MCF 10A (cell line): ENCODE results near the gene SCYL2. TPM values are rescaled to one million over a fixed set of nuclear protein-coding genes. Genes with fewer than 3 reads are reported as not detected.
"Not testable (repeated sequence)": the region's sequence is repeated elsewhere in the genome, so short reads cannot be mapped to it uniquely, and the experiment has no call there.

ENCODE experiments used
- BruUV-seq: library from RNA; stranded (reverse); fragments of 400-500 nt; replicated peaks from 2 replicates; lab custom pipeline; 2021; lab: Mats Ljungman, UMichigan
- CTCF ChIA-PET: fragments of 300-600 bp; sonication (Branson Sonifier 250); formaldehyde crosslinking; extraction: SDS; loops from one replicate; lab custom pipeline; 2021; ENCODE audit warnings: antibody characterized with exemption, inconsistent platforms; lab: Yijun Ruan, JAX
- POLR2A ChIA-PET: fragments of 300-600, 350-650 bp; sonication (Branson Sonifier 250); formaldehyde crosslinking; extraction: SDS; loops from one replicate; lab custom pipeline; 2020; ENCODE audit warnings: antibody characterized with exemption, inconsistent platforms; lab: Yijun Ruan, JAX
- DNase-seq: peaks from one replicate; pipeline ENCODE4 v3.0.0-alpha.2; 2018; ENCODE audit not compliant: unreplicated experiment
- H3K27ac Mint-ChIP-seq: one replicate; pipeline ENCODE4 v1.8.0; 2022; ENCODE audit warnings: mild to moderate bottlenecking, low read depth, mixed read lengths; ENCODE audit not compliant: unreplicated experiment
- H3K27me3 Mint-ChIP-seq: one replicate; pipeline ENCODE4 v1.8.0; 2022; ENCODE audit warnings: mixed read lengths; ENCODE audit not compliant: insufficient read depth, unreplicated experiment
- H3K36me3 Mint-ChIP-seq: one replicate; pipeline ENCODE4 v1.8.0; 2022; ENCODE audit warnings: mild to moderate bottlenecking, moderate library complexity, mixed read lengths; ENCODE audit not compliant: insufficient read depth, unreplicated experiment
- H3K4me1 Mint-ChIP-seq: one replicate; pipeline ENCODE4 v1.8.0; 2022; ENCODE audit warnings: mixed read lengths; ENCODE audit not compliant: insufficient read depth, unreplicated experiment
- H3K4me3 Mint-ChIP-seq: one replicate; pipeline ENCODE4 v1.8.0; 2022; ENCODE audit warnings: mild to moderate bottlenecking, moderate library complexity, mixed read lengths; ENCODE audit not compliant: unreplicated experiment
- H3K9me3 Mint-ChIP-seq: one replicate; pipeline ENCODE4 v1.8.0; 2022; ENCODE audit warnings: mixed read lengths; ENCODE audit not compliant: unreplicated experiment
- CTCF ChIP-seq: fragments of 200-600 bp; IDR thresholded peaks from one replicate; pipeline ENCODE4 v1.8.0; 2022; ENCODE audit warnings: antibody characterized with exemption, mild to moderate bottlenecking; ENCODE audit not compliant: unreplicated experiment
- intact Hi-C: fragments of 100-400 bp; cut with micrococcal nuclease; formaldehyde crosslinking; loops from 2 replicates; pipeline ENCODE4 v1.14.1; 2022
- total RNA-seq: library from RNA; stranded (reverse); gene quantifications from 2 replicates; pipeline ENCODE4 v1.2.3, GENCODE V29; 2022

Gene SCYL2
- total RNA-seq, 1 experiment from 2014 or later = 52.8 TPM

GRCh38 chr12:100337727-100338126, 70.8 kb downstream of the SCYL2 start:
- intact Hi-C loops = no loop called here
- peaks cover 61% of the 10 kb centered on the region for H3K36me3 Mint-ChIP-seq
- DNase-seq = no peak
- no peaks in the 10 kb centered on the region for H3K27me3 Mint-ChIP-seq
- ChIA-PET CTCF (interaction anchor here (0.8 to 2.0 kb wide), 3 partner anchors 9 to 217 kb away, joined by 3 to 7 read pairs (median 6); no protein-coding TSS in a partner anchor), POLR2A (interaction anchor here (1.1 kb wide), 1 partner anchor 70 kb away, joined by 3 read pairs; no protein-coding TSS in a partner anchor)
- H3K4me1 Mint-ChIP-seq = peaks cover 4% of the 10 kb centered on the region
- H3K4me3 Mint-ChIP-seq = no peak overlapping the region
- no peak for TF ChIP-seq CTCF
- no peak overlapping the region for H3K27ac Mint-ChIP-seq
- no TSS peak for BruUV-seq
- H3K9me3 Mint-ChIP-seq = no peaks in the 10 kb centered on the region

- H3K36me3 Mint-ChIP-seq = peaks cover 48% of the 10 kb centered on the region
- DNase-seq = no peak
- intact Hi-C loops = no loop called here
- no peak overlapping the region for H3K27ac Mint-ChIP-seq
- H3K4me1 Mint-ChIP-seq = peaks cover 4% of the 10 kb centered on the region
- POLR2A ChIA-PET = no interaction called here
- CTCF ChIA-PET = interaction anchor here (0.6 to 0.7 kb wide), 2 partner anchors 26 to 234 kb away, joined by 3 to 4 read pairs; no protein-coding TSS in a partner anchor
- no peak for TF ChIP-seq CTCF
- BruUV-seq = no TSS peak
- H3K27me3 Mint-ChIP-seq = no peaks in the 10 kb centered on the region
- H3K4me3 Mint-ChIP-seq = no peak overlapping the region
- no peaks in the 10 kb centered on the region for H3K9me3 Mint-ChIP-seq
Observed at GRCh38 chr12:100339071-100339470, 72.1 kb downstream of the SCYL2 start.

GRCh38 chr12:100342897-100343296, 75.9 kb downstream of the SCYL2 start:
- intact Hi-C loops, H3K4me1 Mint-ChIP-seq, H3K27me3 Mint-ChIP-seq, POLR2A ChIA-PET, BruUV-seq, H3K4me3 Mint-ChIP-seq, H3K27ac Mint-ChIP-seq, DNase-seq, H3K9me3 Mint-ChIP-seq: not testable (repeated sequence)
- CTCF ChIA-PET = interaction anchor here (0.5 to 9.9 kb wide), 2 partner anchors 213 to 290 kb away, joined by 3 to 99 read pairs; no protein-coding TSS in a partner anchor
- H3K36me3 Mint-ChIP-seq = peaks cover 25% of the 10 kb centered on the region

- intact Hi-C loops, POLR2A ChIA-PET, BruUV-seq, H3K4me3 Mint-ChIP-seq, DNase-seq, H3K27me3 Mint-ChIP-seq, H3K4me1 Mint-ChIP-seq, H3K27ac Mint-ChIP-seq, H3K9me3 Mint-ChIP-seq: not testable (repeated sequence)
- CTCF ChIA-PET = interaction anchor here (0.7 to 9.9 kb wide), 2 partner anchors 212 to 562 kb away, joined by 3 to 99 read pairs; no protein-coding TSS in a partner anchor
- peaks cover 13% of the 10 kb centered on the region for H3K36me3 Mint-ChIP-seq
Observed at GRCh38 chr12:100344351-100344750, 77.4 kb downstream of the SCYL2 start.

- ChIA-PET CTCF (interaction anchor here (0.6 to 9.9 kb wide), 3 partner anchors 211 to 398 kb away, joined by 5 to 99 read pairs (median 8); no protein-coding TSS in a partner anchor), POLR2A (interaction anchor here (0.6 kb wide), 1 partner anchor 84 kb away, joined by 4 read pairs; no protein-coding TSS in a partner anchor)
- Mint-ChIP-seq H3K27ac (no peak overlapping the region), H3K9me3 (no peaks in the 10 kb centered on the region), H3K27me3 (no peaks in the 10 kb centered on the region), H3K4me3 (no peak overlapping the region), H3K4me1 (no peaks in the 10 kb centered on the region), H3K36me3 (peaks cover 6% of the 10 kb centered on the region)
- TF ChIP-seq CTCF = no peak
- intact Hi-C loops = loop anchor here (5.0 kb wide), 2 partner anchors 47 to 332 kb away; no protein-coding TSS in a partner anchor
- no peak for DNase-seq
- no TSS peak for BruUV-seq
Observed at GRCh38 chr12:100345020-100345767, 78.2 kb downstream of the SCYL2 start.
